ENCODE measurements around the gene FGD3.

The FGD3 gene

DNA sequence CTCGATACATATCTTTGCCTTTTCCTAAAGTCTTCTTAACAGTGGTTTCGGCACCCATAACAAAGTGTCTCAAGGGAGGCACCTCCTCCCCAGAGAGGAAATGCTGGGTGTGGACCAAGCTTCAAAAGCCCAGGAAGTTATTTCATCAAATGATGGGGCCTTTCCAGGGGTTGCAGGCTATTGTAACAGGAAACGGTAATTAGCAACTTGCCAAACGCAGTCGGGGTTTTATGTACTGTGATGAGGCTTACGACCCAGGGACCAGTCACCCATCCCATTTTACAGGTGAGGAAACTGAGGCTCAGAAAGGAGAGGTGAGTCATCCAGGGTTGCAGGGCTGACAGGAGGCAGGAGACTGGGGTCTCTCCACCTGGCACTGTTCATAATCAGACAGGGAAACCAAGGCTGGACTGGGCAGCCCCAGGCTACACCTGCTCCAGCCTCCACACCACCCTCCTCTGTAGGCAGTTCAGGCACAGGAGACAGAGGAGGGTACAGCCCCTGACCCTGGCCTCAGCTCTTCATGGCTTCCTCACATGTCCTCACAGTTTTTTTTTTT is 81.2 kb downstream of the FGD3 start:
- no peak for DNase-seq (ENCODE audit: low read depth)

DNA sequence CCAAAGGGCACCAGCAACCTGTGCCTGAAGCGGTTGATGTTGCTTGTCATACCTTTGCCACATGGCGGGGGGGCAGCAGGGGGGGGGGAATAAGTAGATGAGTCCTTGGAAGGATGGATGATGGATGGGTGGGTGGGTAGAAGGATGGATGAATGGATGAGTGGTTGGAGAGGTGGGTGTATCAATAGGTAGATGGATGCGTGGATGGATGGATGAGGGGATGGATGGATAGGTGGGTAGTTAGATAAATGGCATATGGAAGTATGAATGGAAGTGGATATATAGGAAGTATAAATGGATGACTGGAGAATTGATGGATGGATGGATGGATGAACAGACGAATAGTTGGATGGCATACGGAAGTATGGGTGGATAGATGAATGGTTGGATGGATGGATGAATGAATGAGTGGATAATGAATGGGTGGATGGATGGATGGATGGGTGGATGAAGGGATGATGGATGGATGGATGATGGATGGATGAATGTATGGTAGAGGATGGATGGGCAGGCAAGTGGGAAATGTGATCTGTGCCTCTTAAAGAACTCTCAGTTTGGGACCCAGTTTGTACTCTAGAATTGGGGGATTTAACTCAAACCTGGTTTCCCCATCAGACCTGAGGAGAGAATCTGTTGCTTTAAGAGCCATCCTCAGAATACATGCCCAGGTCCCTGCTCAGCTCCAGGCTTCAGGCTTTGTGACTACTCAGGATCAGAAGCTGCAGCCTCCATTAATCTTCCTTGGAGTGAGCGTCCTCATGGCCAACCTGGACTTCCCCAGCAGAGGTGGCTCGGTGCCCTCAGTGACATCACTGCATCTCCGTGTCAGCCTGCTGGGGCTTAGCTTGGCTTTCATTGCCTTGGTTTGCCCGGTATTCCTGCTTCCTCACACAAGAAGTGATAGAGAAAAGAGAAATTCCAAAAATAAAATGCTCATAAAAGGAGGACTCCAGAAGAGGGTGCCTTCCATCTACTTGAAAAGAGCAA is 83.6 kb downstream of the FGD3 start:
- DNase-seq (ENCODE audit: low read depth): no peak

DNA sequence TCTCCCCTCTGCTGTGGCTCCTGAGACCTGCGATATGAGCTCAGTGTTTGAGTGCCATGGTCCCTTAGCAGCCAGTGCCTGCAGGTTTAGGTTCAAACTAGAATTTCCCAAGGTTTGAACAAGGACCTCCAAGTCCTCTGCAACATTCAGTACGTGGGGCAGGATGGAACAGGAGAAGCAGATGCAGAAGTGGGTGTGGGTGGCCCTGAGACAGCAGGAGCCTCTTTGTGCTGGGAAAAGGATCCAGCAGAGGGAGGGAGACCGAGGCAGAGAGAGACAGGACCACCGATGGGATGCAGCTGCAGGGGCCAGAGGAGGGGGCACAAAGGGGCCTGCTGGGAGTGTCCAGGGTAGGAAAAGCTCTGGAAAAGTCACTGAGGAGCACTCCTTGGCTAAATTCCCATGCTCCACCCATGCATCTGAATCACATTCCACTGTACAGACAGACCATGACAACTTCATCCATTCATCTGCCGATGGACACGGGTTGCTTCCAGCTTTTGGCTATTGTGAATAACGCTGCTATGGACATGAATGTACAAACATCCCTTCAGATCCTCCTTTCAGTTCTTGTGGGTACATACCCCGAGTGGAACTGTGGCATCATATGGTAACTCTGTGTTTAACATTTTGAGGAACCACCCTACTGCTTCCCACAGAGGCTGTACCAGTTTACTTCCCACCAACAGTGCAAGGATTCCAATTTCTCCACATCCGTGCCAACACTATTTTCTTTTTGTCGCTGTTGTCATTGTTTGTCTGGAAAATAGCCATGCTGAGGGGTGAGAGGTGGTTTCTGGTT is 84.5 kb downstream of the FGD3 start:
- DNase-seq (ENCODE audit: low read depth): no peak

DNA sequence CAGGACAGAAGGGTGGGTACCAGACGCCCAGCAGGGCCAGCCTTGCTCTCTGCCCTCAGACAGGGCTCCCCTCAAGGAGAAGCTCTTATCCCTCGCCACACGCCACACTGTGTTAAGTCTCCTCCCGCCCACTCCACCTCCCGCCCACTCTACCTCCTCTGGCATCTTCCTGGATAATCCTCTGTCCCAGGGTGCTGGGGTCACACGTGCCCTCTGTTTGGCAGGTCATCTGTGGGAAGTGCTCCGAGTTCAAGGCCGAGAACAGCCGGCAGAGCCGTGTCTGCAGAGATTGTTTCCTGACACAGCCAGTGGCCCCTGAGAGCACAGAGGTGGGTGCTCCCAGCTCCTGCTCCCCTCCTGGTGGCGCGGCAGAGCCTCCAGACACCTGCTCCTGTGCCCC is 85.2 kb downstream of the FGD3 start:
- no peak for DNase-seq (ENCODE audit: low read depth)

DNA sequence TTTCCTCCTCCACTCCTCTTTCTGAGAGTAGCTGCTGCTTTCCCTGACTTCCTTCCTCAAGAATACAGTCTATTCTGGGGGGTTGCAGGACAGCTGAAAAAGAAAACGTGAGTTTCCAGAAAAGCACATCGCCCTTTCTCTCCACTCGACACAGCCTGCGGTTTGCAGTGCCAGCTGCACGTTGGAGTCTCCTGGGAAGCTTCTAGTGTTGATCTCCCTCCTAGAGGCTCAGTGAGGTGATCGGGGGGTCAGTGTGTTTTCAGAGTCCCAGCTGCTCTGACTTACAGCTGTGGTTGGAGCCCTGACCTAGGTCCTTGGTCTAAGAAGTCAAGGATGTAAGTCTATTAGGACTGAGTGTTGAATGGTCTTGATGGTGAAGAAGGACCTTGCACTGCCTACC is 86.2 kb downstream of the FGD3 start:
- no peak for DNase-seq (ENCODE audit: low read depth)

DNA sequence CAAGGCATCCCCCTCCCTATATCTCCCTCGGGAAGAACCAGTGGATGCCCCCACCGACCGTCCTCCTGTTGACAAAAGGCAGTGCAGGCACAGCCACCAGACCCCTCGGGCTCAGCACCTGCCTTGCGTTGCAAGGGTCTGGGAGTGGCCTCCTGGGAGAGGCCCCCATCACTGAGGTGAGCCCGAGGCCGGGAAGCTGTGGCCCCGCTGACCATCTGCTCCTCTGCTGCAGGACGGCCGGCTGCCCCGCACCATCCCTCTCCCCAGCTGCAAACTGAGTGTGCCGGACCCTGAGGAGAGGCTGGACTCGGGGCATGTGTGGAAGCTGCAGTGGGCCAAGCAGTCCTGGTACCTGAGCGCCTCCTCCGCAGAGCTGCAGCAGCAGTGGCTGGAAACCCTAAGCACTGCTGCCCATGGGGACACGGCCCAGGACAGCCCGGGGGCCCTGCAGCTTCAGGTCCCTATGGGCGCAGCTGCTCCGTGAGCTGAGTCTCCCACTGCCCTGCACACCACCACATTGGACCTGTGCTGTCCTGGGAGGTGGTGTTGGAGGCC is 87.9 kb downstream of the FGD3 start:
- DNase-seq (ENCODE audit: low read depth): no peak

DNA sequence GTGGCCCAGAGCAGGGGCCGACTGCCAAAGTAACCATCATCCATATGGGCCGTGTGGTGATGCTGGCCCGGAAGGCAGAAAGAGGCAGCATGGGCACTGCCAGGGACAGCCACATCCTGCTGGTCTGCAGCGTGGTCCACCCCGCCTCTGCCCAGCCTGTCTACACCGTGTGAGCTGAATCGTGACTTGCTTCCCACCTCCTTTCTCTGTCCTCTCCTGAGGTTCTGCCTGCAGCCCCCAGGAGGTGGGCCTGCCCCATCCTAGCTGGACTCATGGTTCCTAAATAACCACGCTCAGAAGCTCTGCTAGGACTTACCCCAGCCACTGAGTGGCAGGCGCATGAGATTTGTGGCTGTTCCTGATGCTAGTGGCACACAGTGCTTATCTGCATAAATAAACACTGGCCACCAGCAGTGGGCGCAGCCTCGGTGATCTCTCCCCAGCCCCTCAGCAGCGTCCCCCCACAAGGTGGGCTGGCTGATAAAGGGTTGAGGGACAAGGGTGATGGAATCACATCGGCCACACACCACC is 88.6 kb downstream of the FGD3 start:
- no peak for DNase-seq (ENCODE audit: low read depth)

DNA sequence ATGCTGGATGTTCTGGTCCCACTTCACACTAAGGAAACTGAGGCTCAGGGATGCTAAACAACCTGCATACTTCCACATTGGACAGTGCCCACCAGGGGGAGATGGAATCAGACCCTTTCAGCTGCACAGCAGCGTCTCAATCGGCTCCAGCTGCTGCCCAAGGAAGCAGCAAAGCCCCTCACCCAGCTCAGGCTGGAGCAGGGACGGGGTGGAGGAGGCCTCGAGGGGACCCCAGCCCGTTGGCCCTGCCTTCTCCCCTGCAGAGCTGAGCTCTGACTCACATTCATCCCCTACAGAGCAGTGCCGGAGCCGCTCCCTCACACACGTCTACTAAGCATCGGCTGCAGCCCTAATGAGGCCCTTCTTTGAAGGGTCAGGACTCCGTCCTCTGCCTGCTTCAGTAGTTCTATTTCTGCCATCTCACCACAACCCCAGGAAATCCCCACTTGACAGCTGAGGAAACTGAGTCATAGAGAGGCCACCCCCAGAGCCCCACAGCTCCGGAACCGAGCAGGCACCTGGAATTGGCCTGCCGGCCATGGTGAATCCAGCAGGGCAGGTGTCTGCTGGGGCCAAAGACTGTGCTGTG is 89.7 kb downstream of the FGD3 start:
- DNase-seq (ENCODE audit: low read depth): no peak

DNA sequence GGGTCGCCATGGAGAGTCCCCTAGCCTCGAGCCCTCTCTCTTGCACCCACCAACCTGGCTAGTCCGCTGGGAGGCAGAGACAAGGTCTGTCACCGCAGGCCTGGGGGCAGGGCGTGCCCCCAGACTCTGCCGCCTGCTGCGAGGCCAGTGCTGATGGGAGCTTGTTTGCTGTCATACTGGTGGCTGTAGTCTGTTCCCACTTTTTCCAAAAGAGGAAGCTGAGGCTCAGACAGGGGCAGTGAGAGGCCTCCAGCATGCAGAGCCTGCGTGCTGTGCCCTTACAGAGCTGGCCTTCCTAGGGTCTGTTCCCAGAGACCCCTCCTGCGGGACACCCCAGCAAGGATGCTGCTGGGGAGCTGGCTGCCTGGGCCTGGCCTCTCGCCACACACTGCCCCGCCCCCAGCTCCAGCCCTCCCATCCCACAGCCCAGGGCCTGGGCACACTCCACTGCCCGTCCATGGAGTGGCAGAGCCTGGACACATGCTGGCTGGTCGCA is 90.2 kb downstream of the FGD3 start:
- no peak for DNase-seq (ENCODE audit: low read depth)

DNA sequence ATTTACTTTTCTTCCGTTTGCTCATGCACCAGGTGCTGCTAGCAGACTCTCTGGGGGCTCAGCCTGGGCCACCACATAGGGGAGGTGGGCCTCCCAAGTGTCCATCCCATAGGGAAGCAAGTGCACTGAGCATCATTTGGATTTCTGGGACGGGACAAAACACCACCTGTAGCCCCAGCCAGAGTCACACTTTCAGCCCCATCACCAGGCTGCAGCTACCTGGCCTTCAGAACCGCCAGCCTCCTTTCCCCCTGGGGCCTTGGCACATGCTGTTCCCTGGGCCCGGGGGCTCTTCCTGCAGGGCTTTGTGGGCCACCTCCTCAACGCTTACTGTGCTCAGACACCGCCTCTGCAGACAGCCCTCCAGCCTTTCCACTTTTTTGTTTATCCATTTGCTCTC is 91.6 kb downstream of the FGD3 start:
- no peak for DNase-seq (ENCODE audit: low read depth)

DNA sequence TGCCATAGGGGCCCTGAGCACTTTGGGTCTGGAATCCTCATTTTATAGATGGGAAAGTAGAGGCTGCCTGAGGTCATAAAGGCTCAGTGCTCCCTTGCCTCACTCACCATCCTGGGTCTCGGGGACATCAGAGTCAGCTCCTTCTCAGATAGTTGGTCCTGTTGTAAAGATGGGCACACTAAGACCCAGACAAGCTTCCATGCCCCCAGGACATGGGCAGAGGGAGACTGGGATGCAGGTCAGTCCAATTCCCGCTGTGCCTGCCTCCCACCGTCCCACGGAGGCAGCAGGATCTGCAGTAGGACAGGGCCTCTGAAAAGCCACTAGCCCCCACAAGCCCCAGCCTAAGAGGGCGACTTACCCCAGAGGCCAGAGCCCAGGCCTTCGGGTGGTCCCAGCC is 92.1 kb downstream of the FGD3 start:
- no peak for DNase-seq (ENCODE audit: low read depth)

DNA sequence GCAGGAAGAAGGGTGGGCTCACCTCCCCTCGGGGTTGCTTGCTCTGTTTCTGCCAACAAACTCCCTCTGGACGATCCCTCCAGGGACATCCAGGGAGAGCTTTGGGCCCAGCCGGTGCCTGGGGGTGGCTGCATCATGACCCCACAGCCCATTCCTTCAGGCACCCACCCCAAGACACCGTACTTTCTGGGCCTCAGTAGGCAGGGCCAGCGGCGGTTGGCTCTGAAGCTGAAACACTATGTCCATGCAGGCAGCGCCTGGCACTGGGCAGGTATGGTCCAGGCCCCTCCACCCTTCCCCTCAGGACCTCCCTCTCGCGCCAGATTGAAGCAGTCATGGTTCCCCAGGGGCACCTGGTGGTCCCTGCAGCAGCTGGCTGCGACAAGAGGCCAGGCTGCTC is 92.7 kb downstream of the FGD3 start:
- no peak for DNase-seq (ENCODE audit: low read depth)

DNA sequence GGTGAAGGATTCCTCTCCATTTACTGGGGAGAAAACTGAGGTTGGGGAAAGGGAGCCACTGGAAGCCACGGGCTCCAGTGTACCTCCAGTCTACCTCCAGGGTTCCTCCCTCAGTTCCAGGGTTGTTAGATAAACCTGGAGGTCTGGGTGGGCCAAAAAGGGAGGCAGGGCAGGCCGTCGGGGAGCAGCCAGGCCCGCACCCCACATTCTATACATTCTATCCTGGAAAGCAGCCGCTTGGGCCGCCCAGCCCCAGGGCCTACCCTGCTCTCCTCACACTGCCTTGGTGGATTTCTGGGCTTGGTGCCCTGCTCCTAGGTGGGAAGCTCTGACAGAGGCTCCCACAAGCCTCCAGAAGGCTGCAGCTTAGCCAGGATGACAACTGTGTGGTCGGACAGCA is 93.1 kb downstream of the FGD3 start:
- no peak for DNase-seq (ENCODE audit: low read depth)

DNA sequence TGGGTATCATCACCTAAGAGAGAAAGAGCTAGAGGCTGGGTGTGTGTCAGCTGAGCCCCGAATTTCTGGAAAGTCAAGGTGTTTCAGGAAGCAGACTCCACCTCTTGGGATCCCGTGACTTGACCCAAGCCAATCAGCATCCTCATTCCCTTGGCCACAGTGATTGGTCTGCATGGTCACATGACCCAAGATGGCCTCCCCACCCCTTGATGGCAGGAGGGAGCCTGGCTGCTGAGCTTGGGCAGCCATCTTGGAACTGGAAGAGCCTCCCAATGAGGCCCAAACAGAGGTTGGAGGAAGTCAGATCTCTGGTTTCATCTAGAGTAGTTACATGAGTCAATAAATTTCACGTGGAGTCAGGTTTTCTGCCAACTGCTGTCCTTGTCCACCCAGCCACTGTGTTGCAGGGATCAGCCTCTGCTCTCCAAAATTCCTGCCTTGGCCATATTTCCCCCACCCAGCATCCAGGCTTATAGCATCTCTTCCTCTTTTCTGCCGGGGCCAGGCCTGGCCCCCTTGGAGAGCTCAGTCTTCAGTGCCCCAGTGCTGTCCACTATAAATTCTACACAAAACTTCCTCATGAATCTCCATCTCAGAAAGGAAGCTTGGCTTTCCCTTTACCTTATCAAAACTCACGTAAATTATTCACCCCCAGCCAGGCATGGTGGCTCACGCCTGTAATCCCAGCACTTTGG is 93.9 kb downstream of the FGD3 start:
- DNase-seq (ENCODE audit: low read depth): no peak

DNA sequence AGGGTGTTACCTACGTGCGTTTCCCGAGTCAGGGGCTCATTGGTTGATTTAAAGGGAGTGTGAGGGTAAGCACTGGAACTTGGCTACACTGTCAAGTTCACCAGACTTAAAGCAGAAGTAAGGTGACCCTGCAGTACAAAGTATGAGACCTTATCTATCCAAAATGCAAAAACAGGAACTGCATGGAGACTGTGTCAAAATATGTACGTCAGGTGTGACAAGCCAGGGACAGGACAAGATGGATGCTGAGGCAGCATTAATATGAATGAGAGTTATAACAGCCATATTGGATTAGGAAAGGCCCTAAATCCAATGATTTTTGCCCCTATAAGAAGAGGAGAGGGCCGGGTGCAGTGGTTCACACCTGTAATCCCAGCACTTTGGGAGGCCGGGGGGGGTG is 95.8 kb downstream of the FGD3 start:
- no peak for DNase-seq (ENCODE audit: low read depth)

DNA sequence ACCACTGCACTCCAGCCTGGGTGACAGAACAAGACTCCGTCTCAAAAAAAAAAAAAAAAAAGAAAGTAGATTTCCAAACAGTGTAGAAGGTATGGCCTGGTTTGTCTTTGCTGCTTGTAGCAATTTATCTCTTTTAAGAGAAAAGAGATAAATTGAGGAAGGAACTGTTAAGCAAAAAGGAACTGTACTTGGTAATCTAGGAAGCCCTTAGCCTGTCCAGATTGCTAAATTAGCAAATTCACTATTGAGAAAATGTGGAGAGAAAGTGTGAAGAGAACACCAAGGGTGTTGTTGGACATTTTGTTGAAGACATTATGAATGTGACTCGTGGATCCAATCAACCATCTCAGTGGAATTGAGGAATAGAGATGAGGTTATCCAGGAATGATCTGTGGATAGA is 98.2 kb downstream of the FGD3 start:
- DNase-seq (ENCODE audit: low read depth): no peak

DNA sequence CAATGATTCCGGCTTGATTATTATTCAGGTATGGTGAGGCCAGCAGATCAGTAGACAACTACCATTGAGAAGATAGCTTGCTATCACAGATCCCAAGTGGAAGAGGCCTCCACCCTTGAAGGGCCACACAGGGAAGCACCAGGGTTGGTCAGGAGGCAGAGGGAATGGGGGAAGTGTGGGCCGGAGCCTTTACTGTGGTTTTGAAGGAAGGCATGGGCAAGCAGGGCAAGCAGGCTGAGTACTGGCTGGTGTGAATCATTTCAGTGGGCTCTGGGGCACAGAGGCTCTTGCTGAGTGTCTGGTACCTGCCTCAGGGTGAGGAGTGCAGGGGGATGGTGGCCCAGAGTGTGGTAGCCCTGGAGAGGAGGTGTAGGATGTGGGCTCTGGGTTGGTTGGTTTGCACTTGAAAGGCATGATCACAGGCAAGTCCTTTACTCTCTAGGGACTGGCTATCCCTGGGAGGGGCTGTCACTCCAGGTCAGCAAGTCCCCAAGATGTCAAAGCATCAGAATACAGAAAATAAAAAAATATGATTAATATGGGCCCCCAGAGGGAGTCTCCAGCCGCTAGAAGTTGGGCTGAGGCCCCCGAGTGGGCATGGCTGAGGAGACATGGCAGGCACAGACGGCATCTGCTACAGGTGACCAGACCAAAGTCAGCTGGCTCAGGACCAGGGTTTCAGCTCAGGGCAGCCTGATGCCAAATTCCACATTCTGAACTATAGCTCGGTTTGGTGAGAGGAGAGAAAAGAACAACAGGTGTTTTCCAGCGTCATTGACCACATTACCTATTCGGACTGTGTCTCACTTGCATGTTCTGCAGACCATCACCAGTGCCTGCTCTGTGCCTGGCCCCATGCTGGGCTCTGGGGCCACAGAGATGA is 101.5 kb downstream of the FGD3 start:
- no peak for DNase-seq (ENCODE audit: low read depth)

DNA sequence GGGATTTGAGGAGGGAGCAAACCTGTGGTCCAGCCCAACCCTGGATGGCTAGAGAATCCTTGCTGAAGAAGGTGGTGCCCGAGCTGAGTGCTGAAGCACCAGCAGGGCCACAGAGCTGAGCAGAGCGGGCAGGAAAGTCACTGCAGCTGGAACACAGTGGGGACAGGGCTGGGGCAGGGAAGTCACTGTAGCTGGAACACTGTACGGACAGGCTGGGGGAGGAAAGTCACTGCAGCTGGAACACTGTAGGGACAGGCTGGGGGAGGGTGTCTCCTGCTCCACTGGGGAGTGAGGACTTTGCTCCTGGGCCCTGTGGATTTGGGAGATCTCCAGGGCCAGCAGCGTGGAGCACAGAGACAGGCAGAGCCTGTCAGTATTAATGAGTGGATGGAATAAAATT is 102.2 kb downstream of the FGD3 start:
- DNase-seq (ENCODE audit: low read depth): no peak

DNA sequence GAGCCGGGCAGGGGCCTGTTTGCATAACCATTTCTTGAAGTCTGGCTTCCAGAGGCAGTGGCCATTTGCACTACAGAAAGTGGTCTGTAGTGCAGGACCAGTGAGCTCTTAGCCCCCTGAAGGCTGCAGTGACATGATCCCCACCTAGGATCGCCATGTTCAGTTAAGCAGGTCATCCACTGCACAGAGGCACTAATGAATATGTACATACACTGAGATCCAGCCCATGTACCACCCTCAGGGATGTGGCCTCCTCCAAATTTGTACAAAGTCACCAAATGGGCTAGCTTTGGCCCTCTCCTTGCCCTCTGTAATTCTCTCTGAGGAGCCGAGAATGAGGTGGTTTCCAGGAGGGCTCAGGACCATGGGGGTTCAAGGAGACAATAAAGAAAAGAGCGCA is 102.9 kb downstream of the FGD3 start:
- no peak for DNase-seq (ENCODE audit: low read depth)

DNA sequence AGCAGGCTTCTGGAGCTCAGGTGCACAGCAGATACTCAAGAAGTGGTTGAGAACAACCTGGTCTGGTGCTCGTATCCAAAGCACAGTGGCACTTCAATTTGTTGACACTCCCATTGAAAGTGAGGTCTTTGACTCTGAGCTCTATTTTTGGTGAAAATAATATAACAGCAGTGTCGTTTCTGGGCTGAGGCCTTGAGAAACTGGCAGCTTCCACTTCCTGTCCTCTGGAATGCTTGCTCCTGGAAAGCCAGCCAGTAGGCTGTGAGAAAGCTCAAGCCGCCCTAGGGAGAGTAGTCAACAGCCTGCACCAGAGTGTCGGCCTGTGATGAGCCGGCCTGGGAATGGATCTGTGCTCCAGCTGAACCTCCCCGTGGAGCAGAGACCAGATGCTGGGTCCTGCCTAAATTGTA is 104.4 kb downstream of the FGD3 start:
- peak; percentile 32 for DNase-seq (ENCODE audit: low read depth)

Measured in stromal cell of bone marrow (primary cell).